DMS 273 (cell line): Measurements from ENCODE around the gene CNTN4.
"Not testable (repeated sequence)": the region's sequence is repeated elsewhere in the genome, so short reads cannot be mapped to it uniquely, and the experiment has no call there.

Source experiments
- DNase-seq: peaks from one replicate; lab custom pipeline; 2025; ENCODE audit not compliant: unreplicated experiment; lab: John Stamatoyannopoulos, UW

Gene CNTN4

DNA sequence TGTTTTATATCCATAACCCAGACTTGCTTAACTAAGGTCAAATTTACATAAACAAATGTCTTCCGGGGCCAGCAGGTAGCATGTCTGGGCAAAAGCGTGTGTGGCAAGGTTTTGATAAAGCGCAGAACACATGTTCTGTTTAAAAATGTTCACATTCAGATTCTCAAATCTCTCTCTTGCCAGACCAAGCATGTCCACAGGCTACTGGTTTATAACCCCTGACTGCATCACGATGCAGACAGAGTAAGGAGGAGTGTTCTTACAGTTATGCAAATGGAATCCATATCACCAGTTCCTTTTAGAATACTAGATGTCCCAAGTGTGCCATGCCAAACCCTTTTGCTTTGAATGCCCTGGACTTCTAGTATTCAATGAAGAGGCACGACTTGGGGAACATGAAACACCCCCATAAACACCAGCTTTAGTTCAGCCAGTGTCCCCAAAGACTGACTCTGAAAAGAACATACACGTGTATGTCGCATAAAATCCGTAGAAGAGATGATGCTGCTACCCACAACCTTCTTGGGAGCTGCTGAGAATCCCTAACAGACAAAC, 412.0 kb downstream of the CNTN4 start:
- no peak for DNase-seq

DNA sequence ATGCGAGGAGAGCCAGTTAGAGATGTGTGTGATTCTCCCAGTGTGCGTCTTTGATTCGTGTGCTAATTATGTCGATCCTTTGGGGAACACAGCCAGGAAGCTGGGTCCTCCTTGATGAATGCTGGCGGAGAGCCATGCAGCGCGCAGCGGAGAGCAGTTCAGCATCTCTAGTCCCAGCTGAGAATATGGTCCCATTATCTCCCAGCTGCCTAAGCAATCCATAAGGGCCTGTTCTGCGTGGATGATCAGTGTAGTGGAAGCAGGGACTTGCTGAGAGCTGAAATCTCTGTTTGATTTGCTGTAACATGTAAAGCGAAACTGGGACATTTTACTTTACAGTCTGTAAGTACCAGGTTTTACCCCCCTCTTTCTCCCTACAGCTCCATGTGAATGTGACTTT, 412.7 kb downstream of the CNTN4 start:
- no peak for DNase-seq

DNA sequence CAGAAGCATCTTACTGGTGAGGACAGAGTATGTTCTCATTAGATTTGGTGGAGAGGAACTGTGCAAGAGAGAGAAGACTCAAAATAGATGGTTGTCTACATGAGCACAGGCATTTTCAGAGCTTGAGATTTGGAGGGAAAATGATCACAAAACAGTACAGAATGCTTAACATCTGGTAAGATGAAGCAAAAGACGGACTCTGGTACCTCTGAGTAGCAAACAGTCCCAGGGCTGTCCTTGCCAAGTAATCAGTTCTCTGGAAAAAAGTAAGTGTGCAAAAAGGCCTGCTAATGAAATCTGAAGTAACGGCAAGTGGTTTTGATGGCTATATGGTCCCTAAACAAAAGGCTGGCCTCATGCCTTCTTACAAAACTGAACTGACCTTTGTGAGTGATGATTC, 414.2 kb downstream of the CNTN4 start:
- no peak for DNase-seq

DNA sequence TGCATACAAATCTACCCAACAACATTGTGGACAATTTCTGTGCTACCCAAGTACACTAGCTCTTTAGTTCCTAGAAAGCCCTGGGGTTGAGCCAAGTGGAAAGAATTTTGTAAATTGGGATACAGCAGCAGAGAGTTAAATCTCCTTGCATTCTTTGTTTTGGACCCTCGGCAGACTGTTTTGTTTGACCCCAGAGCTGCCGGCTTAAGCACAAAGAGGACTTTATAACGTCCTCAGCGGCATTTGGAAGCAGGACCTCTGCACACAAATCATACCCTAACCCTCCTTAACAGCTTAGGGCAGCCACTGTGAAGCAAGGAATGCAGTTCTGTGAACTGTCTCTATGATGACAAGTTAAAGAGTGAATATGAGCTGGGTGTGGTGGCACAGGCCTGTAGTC, 415.3 kb downstream of the CNTN4 start:
- no peak for DNase-seq

- no peak for DNase-seq
Measured at GRCh38 chr3:2516762-2517441, 418.2 kb downstream of the CNTN4 start.

- no peak for DNase-seq
Measured at GRCh38 chr3:2517500-2518172, 419.0 kb downstream of the CNTN4 start.

DNA sequence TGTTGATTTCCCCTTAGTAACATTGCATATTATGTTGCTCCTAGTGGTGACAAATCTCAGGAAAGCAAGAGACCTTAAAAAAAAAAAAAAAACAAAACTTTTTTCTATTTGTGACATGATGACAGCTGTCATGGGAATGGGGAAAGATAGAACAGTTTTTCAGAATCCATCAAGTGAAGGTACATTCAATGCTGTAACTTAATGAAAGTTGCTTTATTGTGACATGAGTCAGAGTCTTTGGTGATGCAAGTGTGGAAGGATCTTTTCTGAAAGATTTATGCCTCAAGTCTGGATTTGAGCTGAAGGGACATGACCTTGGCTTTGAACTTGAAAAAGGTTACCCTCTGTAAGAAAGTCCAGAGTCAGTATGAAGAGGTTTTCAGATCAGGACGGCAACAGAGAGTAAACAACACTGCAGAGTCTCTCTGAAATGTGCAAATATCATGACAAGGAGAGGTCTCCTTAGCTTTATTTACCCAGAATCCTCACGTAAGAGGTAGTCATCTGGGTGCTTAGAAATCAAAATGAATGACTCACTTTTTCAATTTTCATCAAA, 424.7 kb downstream of the CNTN4 start:
- no peak for DNase-seq

GRCh38 chr3:2525968-2526367, 427.3 kb downstream of the CNTN4 start:
- no peak for DNase-seq

GRCh38 chr3:2526926-2527325, 428.3 kb downstream of the CNTN4 start:
- DNase-seq = no peak

DNA sequence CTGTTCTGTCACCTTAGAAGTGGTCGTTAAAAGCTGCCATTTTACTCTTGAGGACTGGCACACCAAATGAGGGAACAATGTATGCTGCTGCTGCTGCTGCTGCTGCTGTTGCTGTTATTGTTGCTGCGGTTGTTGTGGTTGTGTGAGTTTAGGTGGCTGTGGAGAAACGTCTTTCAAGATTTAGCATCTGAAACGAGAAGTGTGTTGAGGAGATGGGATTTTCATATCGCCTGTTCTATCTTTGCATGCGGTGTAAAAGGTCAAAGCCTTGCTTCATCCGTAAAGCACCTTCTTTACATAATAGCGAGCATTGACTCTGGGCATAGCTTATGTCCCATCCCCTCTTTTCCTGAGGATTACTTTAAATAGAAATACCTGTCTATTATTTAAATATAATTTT, 428.7 kb downstream of the CNTN4 start:
- not testable (repeated sequence) for DNase-seq

- DNase-seq = not testable (repeated sequence)
Measured at GRCh38 chr3:2534767-2535166, 436.1 kb downstream of the CNTN4 start.

GRCh38 chr3:2535206-2535605, 436.5 kb downstream of the CNTN4 start:
- no peak for DNase-seq

- DNase-seq = no peak
Measured at GRCh38 chr3:2536575-2536974, 437.9 kb downstream of the CNTN4 start.

DNA sequence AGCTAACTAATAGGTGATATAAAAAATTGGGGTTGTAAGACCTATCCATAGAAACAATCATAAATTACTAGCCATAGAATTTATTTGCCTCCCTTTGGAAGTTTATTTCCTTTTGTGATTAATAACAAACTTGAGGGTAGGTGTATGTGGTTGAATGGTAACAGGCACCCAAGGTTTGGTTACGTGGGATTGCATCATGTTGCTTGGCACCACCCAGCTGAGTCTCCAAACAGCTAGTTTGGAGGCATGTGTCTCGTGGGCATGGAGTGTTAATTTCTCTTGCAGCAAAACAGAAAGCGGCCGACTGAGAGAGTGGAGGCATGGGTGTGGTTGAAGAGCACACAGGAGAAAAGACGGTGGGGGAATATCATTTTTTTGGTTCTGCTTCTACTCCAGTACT, 441.4 kb downstream of the CNTN4 start:
- DNase-seq = no peak

DNA sequence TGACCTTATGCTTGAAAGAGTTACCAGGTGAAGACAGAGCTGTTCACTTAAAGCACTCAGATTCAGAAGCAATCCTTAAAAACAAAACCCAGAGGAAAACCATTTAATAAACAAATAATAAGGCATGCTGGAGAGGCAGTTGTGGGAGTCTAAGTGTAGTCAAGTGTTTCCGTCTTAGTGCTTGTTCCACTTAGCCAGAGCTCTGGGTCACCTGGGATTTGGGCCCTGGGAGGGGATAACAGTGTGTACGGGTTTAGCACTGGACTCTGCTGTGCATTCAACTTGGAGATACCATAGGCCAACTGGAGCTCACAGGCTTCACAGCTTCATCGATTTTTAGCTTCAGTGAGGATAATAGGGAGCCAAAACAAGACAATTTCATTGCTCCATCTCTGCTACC, 444.6 kb downstream of the CNTN4 start:
- DNase-seq = no peak

DNA sequence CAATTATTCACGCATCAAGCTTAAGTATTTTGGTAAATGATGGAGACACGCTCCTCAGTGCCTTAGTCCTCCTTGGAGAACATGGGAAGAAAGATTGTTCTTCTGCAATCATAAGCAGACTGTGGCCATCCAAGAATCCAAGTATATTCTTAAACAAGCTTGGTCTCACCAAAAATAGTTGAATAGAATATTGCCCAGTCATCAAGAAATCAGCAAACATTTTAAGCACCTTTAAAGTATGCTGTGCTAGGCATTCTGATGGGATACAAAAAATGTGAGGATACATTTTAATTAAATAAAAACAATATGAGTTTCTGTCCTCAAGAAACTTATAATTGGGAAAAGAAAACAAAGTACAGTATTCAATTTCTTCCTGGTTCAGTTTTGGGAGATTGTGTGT, 445.5 kb downstream of the CNTN4 start:
- DNase-seq = no peak

GRCh38 chr3:2544718-2545117, 446.1 kb downstream of the CNTN4 start:
- DNase-seq = no peak

- no peak for DNase-seq
Measured at GRCh38 chr3:2547049-2547448, 448.4 kb downstream of the CNTN4 start.

GRCh38 chr3:2554656-2555055, 456.0 kb downstream of the CNTN4 start:
- no peak for DNase-seq

DNA sequence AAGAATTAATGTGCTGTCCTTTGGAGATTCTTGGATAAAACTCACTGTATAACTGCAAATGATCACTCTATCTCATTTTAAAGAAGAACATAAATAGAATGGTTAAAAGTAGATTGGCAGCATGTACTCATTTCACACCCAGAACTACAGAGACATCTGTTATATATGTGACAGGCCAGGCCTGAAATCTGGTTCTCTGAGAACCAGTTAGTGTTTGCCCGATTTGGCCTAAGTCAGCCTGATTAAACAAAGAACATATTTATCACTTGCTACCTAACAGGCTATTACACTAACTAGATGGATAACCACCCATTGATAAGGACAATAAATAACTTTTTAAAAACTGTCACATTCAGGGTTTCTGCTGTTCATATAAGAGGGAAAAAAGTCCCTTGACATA, 460.1 kb downstream of the CNTN4 start:
- no peak for DNase-seq

DNA sequence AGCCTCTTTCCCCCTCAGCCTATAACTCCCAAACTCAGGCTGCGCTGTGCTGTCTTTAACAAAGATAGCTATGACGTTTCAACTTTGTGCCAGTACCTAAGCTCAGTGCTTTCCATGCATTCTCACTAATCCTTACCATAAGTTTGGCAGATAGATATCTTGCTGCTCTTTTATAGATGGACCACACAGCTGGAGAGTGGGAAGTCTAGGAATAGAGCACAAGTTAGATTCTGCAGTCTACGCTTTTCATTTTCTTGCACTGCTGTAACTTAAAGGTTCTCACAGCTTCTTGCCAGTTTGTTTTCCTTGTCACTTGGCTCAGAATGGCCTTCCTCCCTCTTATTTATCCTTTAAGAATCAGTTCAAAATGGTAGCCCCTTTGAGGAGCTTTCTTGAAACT, 468.8 kb downstream of the CNTN4 start:
- DNase-seq = no peak

DNA sequence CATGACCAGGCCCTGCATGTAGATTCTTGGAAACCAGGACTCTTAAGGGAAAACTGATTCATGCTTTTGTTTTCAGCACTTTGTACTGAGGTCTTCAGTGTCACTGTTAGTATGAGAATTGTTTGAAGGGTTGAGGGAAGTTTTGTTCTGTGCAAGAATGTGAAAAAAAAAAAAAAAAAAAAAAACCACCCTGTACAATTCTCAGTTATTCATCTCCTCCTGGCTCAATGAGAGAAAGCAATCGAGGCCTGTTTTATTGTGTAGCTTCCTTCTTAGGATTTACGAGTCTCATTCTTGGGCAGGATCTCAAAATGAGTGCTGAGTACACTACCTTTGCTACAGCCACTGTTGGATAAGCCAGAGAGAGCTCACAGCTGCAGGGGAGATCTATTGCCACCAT, 469.5 kb downstream of the CNTN4 start:
- no peak for DNase-seq
